Caco-2 (cell line): Measurements from ENCODE around the gene CASP7. TPM values are rescaled to one million over a fixed set of nuclear protein-coding genes. Genes with fewer than 3 reads are reported as not detected.

ENCODE experiments used
- BruUV-seq: library from RNA; stranded (reverse); fragments of 400-500 nt; replicated peaks from 2 replicates; lab custom pipeline; 2021; lab: Mats Ljungman, UMichigan
- CTCF ChIA-PET: fragments of 300-600 bp; sonication (Branson Sonifier 250); formaldehyde crosslinking; loops from one replicate; lab custom pipeline; 2022; ENCODE audit warnings: antibody characterized with exemption; lab: Charles Lee
- POLR2A ChIA-PET: fragments of 300-600 bp; sonication (Branson Sonifier 250); formaldehyde crosslinking; loops from one replicate; lab custom pipeline; 2022; ENCODE audit warnings: antibody characterized with exemption; lab: Charles Lee
- DNase-seq, 2 experiments: peaks; one replicate each; pipeline versions ENCODE4 v3.0.0 to v3.0.0-alpha.2; 2020 to 2022
- H3K27me3 ChIP-seq: replicated peaks from 2 replicates; pipeline ENCODE4 v1.6.0; 2011; ENCODE audit warnings: low read length; ENCODE audit not compliant: control insufficient read depth, insufficient read depth
- H3K36me3 ChIP-seq: 2 replicates; pipeline ENCODE4 v1.5.1; 2011; ENCODE audit warnings: low read length; ENCODE audit not compliant: control insufficient read depth, insufficient read depth
- H3K4me1 ChIP-seq: fragments of 250-450 bp; sonication (Bioruptor Pico); 2 replicates; pipeline ENCODE4 v1.5.1; 2020; ENCODE audit warnings: mild to moderate bottlenecking
- H3K4me3 ChIP-seq: 2 replicates; pipeline ENCODE4 v1.5.1; 2011; ENCODE audit warnings: low read depth, mild to moderate bottlenecking, control low read depth, low read length
- H3K9me3 ChIP-seq: fragments of 250-450 bp; sonication (Bioruptor Pico); 2 replicates; pipeline ENCODE4 v1.5.1; 2020; ENCODE audit warnings: mild to moderate bottlenecking, moderate library complexity
- H3K27ac Mint-ChIP-seq: one replicate; pipeline ENCODE4 v1.8.0; 2022; ENCODE audit warnings: mixed read lengths; ENCODE audit not compliant: unreplicated experiment
- H3K27me3 Mint-ChIP-seq: one replicate; pipeline ENCODE4 v1.8.0; 2022; ENCODE audit warnings: mixed read lengths; ENCODE audit not compliant: insufficient read depth, unreplicated experiment
- H3K36me3 Mint-ChIP-seq: one replicate; pipeline ENCODE4 v1.8.0; 2022; ENCODE audit warnings: mild to moderate bottlenecking, mixed read lengths; ENCODE audit not compliant: insufficient read depth, unreplicated experiment
- H3K4me1 Mint-ChIP-seq: one replicate; pipeline ENCODE4 v1.8.0; 2022; ENCODE audit warnings: low read depth, mixed read lengths; ENCODE audit not compliant: unreplicated experiment
- H3K4me3 Mint-ChIP-seq: one replicate; pipeline ENCODE4 v1.8.0; 2022; ENCODE audit warnings: mild to moderate bottlenecking, moderate library complexity, mixed read lengths; ENCODE audit not compliant: unreplicated experiment
- H3K9me3 Mint-ChIP-seq: one replicate; pipeline ENCODE4 v1.8.0; 2022; ENCODE audit warnings: mixed read lengths; ENCODE audit not compliant: unreplicated experiment
- CTCF ChIP-seq, 2 experiments: fragments of 200-600 bp in 1 of 2; IDR thresholded peaks; 1 replicate in 1 of 2; 2 replicates in 1 of 2; pipeline versions ENCODE4 v1.5.1 to v1.8.0; 2011 to 2022; ENCODE audit warnings: antibody characterized with exemption in 1 of 2, control low read depth in 1 of 2, inconsistent platforms in 1 of 2, low read depth in 1 of 2, low read length in 1 of 2, mild to moderate bottlenecking in 1 of 2, moderate library complexity in 1 of 2; ENCODE audit not compliant: insufficient read depth in 1 of 2, severe bottlenecking in 1 of 2, unreplicated experiment in 1 of 2
- intact Hi-C: fragments of 100-400 bp; cut with micrococcal nuclease; formaldehyde crosslinking; loops from one replicate; pipeline ENCODE4 v1.10.0; 2022; ENCODE audit not compliant: unreplicated experiment
- total RNA-seq: library from RNA; stranded (reverse); gene quantifications from 2 replicates; pipeline ENCODE4 v1.2.3, GENCODE V29; 2022

CASP7 gene
- total RNA-seq, 1 experiment from 2014 or later, result 23.9 TPM

GRCh38 chr10:113666682-113667252 is 12.9 kb upstream of the CASP7 start:
- Histone ChIP-seq H3K9me3 (peaks cover 9% of the 10 kb centered on the region; the same call in 1 of the 2 replicates), H3K27me3 (no peaks in the 10 kb centered on the region), H3K4me1 (peaks cover 3% of the 10 kb centered on the region; the same call in 1 of the 2 replicates), H3K4me3 (no peak overlapping the region), H3K36me3 (no peaks in the 10 kb centered on the region)
- no peak for DNase-seq
- Mint-ChIP-seq H3K9me3 (peaks cover 9% of the 10 kb centered on the region), H3K4me3 (no peak overlapping the region), H3K4me1 (peaks cover 6% of the 10 kb centered on the region), H3K36me3 (no peaks in the 10 kb centered on the region), H3K27ac (no peak overlapping the region), H3K27me3 (no peaks in the 10 kb centered on the region)
- ChIA-PET CTCF (no interaction called here), POLR2A (no interaction called here)
- intact Hi-C loops, result no loop called here
- no peak for TF ChIP-seq CTCF (IDR thresholded peaks at IDR 0.05; ENCODE audit: insufficient read depth in 1 of 2, low read depth in 1 of 2, low read length in 1 of 2, severe bottlenecking in 1 of 2, unreplicated experiment in 1 of 2)
- no TSS peak for BruUV-seq

GRCh38 chr10:113680190-113681111 is 739 bp downstream of the CASP7 start:
- Histone ChIP-seq H3K36me3 (no peaks in the 10 kb centered on the region), H3K9me3 (no peaks in the 10 kb centered on the region), H3K27me3 (no peaks in the 10 kb centered on the region), H3K4me1 (no peaks in the 10 kb centered on the region), H3K4me3 (peak overlapping the region; percentile 59)
- H3K36me3 Mint-ChIP-seq, result peaks cover 5% of the 10 kb centered on the region
- no peak for TF ChIP-seq CTCF (IDR thresholded peaks at IDR 0.05; ENCODE audit: insufficient read depth in 1 of 2, low read depth in 1 of 2, low read length in 1 of 2, severe bottlenecking in 1 of 2, unreplicated experiment in 1 of 2)
- H3K27ac Mint-ChIP-seq, result peak overlapping the region; percentile 25
- H3K9me3 Mint-ChIP-seq, result peaks cover 18% of the 10 kb centered on the region
- TSS peak; percentile 30 for BruUV-seq
- H3K27me3 Mint-ChIP-seq, result no peaks in the 10 kb centered on the region
- POLR2A ChIA-PET, result no interaction called here
- peak; percentile 10 to 46 for DNase-seq
- CTCF ChIA-PET, result interaction anchor here (0.6 to 1.5 kb wide), 4 partner anchors 22 to 624 kb away, joined by 3 to 6 read pairs (median 4); no protein-coding TSS in a partner anchor
- peak overlapping the region; percentile 98 for H3K4me3 Mint-ChIP-seq
- peaks cover 7% of the 10 kb centered on the region for H3K4me1 Mint-ChIP-seq
- intact Hi-C loops, result no loop called here

GRCh38 chr10:113681533-113682470 is 2.1 kb downstream of the CASP7 start:
- H3K4me1 Mint-ChIP-seq, result peaks cover 7% of the 10 kb centered on the region
- H3K36me3 ChIP-seq, result no peaks in the 10 kb centered on the region
- peaks cover 28% of the 10 kb centered on the region for H3K9me3 Mint-ChIP-seq
- POLR2A ChIA-PET, result no interaction called here
- H3K4me3 ChIP-seq, result no peak overlapping the region
- no peak for TF ChIP-seq CTCF (IDR thresholded peaks at IDR 0.05; ENCODE audit: insufficient read depth in 1 of 2, low read depth in 1 of 2, low read length in 1 of 2, severe bottlenecking in 1 of 2, unreplicated experiment in 1 of 2)
- intact Hi-C loops, result no loop called here
- no peaks in the 10 kb centered on the region for H3K4me1 ChIP-seq
- H3K27me3 ChIP-seq, result no peaks in the 10 kb centered on the region
- DNase-seq, result no peak
- peaks cover 5% of the 10 kb centered on the region for H3K36me3 Mint-ChIP-seq
- no TSS peak for BruUV-seq
- no peaks in the 10 kb centered on the region for H3K27me3 Mint-ChIP-seq
- H3K27ac Mint-ChIP-seq, result no peak overlapping the region
- no peak overlapping the region for H3K4me3 Mint-ChIP-seq
- H3K9me3 ChIP-seq, result no peaks in the 10 kb centered on the region
- CTCF ChIA-PET, result no interaction called here
